ENCODE data around the gene LGMN.
"Not testable (repeated sequence)": the region's sequence is repeated elsewhere in the genome, so short reads cannot be mapped to it uniquely, and the experiment has no call there.

GRCh38 chr14:92763666-92764631, 15.5 kb upstream of the LGMN start:
- TF ChIP-seq CTCF (IDR thresholded peaks at IDR 0.05; ENCODE audit: insufficient read depth, low read length, poor library complexity, severe bottlenecking); EZH2phosphoT487 (conservative IDR thresholded peaks at IDR 0.05; ENCODE audit: low read length): not testable (repeated sequence)
